ES-I3 (cell line): ENCODE results near the gene PIK3R5.

Source experiments
- H3K36me3 ChIP-seq: 2 replicates; pipeline ENCODE4 v1.6.1; 2013; ENCODE audit warnings: mild to moderate bottlenecking, low read length, control low read depth, moderate library complexity; ENCODE audit not compliant: insufficient read depth
- H3K4me1 ChIP-seq: 2 replicates; pipeline ENCODE4 v1.6.1; 2013; ENCODE audit warnings: mild to moderate bottlenecking, control low read depth, low read length; ENCODE audit not compliant: insufficient read depth
- H3K9ac ChIP-seq: 2 replicates; pipeline ENCODE4 v1.6.1; 2013; ENCODE audit warnings: low read depth, mild to moderate bottlenecking, low read length, moderate library complexity
- H3K9me3 ChIP-seq: 2 replicates; pipeline ENCODE4 v1.6.1; 2013; ENCODE audit warnings: mild to moderate bottlenecking, low read length, moderate library complexity; ENCODE audit not compliant: control insufficient read depth, insufficient read depth

PIK3R5 gene, protein sequence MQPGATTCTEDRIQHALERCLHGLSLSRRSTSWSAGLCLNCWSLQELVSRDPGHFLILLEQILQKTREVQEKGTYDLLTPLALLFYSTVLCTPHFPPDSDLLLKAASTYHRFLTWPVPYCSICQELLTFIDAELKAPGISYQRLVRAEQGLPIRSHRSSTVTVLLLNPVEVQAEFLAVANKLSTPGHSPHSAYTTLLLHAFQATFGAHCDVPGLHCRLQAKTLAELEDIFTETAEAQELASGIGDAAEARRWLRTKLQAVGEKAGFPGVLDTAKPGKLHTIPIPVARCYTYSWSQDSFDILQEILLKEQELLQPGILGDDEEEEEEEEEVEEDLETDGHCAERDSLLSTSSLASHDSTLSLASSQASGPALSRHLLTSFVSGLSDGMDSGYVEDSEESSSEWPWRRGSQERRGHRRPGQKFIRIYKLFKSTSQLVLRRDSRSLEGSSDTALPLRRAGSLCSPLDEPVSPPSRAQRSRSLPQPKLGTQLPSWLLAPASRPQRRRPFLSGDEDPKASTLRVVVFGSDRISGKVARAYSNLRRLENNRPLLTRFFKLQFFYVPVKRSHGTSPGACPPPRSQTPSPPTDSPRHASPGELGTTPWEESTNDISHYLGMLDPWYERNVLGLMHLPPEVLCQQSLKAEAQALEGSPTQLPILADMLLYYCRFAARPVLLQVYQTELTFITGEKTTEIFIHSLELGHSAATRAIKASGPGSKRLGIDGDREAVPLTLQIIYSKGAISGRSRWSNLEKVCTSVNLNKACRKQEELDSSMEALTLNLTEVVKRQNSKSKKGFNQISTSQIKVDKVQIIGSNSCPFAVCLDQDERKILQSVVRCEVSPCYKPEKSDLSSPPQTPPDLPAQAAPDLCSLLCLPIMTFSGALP

DNA sequence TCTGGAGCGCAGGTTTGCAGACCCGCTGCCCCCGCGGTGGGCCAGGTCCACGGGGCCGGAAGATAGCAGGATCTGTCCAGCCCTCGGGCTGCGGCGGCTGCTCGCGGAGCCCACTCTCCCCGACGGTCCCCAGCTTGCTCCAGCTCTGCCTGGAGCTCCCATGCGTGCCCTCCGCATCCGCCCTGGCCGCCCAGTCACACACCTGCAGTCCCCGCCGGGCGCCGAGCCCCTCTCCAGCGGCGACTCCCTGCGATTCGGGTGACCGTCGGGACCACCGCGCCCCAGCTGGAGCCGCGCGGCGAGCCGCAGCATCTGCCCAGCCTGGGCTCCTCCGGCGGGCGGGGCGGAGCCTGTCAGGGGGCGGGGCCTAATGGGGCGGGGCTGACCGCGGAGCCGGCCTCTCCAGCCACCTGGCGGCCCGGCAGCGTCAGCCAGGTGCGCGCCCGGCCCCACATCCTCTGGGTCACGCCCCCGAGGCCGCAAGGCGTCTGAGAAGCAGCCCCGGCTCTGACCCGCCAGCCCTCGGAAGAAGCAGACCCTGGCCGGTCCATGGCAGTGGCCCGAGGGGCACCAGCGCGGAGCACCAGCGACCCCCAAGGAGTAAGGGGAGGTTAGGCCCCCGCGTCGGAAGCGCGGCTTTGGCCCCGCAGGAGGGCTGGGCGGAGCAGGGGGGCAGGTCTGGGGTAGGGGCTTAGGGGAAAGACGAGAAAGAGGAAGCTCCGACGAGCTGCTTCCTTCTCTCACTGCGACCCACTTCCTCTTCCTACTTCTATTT lies at the start of gene PIK3R5:
PIK3R5 (minus strand) TSS at position 314 of the 775 bp plus-strand sequence. CDS start 54,213 bp downstream, outside the sequence.
- H3K9ac ChIP-seq: peak within 1 kb of the TSS; percentile 80
- H3K4me1 ChIP-seq: no peaks in the 10 kb centered on the region
- H3K9me3 ChIP-seq: no peaks in the 10 kb centered on the region; the same call in 1 of the 2 replicates
- H3K36me3 ChIP-seq: no peaks in the 10 kb centered on the region

DNA sequence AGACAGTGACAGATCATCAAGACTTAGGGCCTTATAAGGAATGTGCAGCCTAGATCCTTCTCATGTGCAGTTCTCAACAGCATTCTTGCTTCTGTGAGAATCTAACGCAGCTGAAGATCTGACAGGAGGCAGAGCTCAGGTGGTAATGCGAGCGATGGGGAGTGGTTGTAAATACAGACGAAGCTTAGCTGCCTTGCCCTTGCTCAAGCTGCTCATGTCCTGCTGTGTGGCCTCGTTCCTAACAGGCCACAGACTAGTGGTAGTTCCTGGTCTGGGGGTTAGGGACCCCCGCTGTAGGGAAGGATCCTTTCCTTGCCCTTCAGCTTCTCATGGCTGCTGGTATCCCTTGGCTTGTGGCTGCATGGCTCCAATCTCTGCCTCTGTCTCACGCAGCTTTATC lies 45.5 kb upstream of the PIK3R5 start:
- H3K9me3 ChIP-seq: no peaks in the 10 kb centered on the region

DNA sequence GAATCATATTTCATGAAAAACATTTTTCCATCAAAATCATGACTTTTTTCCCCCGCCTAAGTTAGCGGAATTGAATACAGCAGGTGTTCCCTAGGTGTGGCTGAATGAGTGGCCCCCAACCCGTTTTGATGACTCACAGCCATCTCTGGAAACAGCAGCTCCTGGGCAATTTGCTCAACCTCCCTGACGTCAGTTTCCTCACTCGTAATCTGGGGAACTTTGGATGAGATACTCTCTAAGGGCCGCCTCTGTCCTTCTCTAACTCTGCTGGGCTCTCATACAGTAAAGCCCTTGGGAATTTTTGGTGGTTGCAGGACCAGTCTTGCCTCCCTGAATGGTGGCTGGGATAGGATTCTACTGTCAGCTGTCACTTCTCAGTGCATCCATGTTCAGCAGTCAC lies 44.2 kb upstream of the PIK3R5 start:
- H3K4me1 ChIP-seq: peaks cover under 1% of the 10 kb centered on the region; the same call in 1 of the 2 replicates
- no peak overlapping the region for H3K9ac ChIP-seq
- no peaks in the 10 kb centered on the region for H3K36me3 ChIP-seq
- peaks cover 8% of the 10 kb centered on the region; the same call in 1 of the 2 replicates for H3K9me3 ChIP-seq

More for the DNA sequence above, 45.5 kb upstream of the PIK3R5 start:
- Histone ChIP-seq H3K4me1 (no peaks in the 10 kb centered on the region), H3K36me3 (no peaks in the 10 kb centered on the region), H3K9ac (no peak overlapping the region)

DNA sequence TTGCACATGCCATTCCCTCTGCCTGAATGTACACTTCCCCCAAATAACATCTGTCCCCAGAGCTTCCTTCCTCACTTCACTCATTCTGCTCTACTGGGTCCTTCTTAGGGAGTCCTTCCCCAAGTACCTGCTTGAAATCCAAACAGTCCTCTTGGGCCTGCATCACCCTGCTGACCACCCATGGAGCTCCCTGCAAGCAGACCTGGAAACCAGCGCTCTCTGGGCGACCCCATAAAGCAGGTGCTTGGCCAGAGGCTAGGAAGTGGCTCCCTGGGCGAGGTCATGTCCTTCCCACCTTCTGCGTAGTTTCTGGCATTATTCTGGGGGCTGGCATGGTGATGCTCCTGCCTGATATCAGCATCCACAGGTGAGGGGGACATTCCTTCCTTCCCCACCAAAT lies 43.6 kb upstream of the PIK3R5 start:
- Histone ChIP-seq H3K9me3 (peaks cover 8% of the 10 kb centered on the region; the same call in 1 of the 2 replicates), H3K4me1 (peaks cover 3% of the 10 kb centered on the region; the same call in 1 of the 2 replicates), H3K36me3 (no peaks in the 10 kb centered on the region), H3K9ac (no peak overlapping the region)

DNA sequence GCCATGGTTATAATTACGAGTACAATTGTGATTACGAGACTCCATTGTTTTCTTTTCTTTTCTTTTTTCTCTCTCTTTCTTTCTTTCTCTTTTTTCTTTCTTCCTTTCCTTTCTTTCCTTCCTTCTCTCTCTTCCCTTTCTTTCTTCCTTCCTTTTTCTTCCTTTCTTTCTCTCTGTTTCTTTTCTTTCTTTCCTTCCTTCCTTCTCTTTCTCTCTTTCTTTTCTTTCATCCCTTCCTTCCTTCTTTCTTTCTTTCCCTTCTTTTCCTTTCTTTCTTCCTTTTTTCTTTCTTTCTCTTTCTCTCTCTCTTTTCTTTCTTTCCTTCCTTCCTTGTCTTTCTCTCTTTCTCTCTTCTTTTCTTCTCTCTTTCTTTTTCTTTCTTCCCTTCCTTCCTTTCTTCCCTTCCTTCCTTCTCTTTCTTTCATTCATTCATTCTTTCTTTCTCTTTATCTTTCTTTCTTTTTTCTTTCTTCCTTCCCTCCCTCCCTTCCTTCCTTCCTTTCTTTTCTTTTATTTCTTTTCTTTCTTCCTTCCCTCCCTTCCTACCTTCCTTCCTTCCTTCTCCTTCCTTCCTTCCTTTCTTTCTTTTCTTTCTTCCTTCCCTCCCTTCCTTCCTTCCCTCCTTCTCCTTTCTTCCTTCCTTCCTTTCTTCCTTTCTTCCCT lies 41.7 kb upstream of the PIK3R5 start:
- Histone ChIP-seq H3K9ac (no peak overlapping the region), H3K36me3 (no peaks in the 10 kb centered on the region), H3K4me1 (peaks cover 3% of the 10 kb centered on the region; the same call in 1 of the 2 replicates), H3K9me3 (peaks cover 8% of the 10 kb centered on the region)

DNA sequence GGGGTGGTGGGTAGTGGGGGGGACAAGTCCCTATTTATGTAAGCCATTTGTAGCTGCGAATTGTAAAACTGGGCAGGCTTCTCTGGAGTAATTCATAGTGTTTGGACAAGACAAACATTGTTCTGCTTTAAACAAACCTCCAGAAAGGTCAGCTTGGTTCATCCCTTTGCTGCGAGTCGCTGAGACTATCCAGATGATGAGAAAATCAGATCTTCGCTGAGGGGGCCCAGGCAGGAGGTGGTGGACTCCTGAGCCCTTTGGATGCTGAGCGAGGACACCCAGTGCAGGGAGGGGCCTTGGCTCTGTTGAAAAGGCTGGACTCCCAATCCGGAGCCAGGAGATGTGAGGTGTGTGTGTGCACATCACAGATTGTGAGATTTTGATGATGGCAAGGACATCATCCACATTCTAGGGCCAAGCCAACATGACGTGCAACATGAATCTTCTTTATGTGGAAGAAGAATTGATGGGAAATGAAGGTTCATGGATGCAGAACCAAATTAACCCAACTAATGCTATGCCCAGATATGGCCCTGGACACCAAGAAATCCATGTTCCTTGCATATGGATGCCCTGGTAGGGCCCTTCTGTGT lies 40.8 kb upstream of the PIK3R5 start:
- Histone ChIP-seq H3K9me3 (peaks cover 8% of the 10 kb centered on the region), H3K36me3 (no peaks in the 10 kb centered on the region), H3K9ac (no peak overlapping the region), H3K4me1 (peaks cover 3% of the 10 kb centered on the region; the same call in 1 of the 2 replicates)

DNA sequence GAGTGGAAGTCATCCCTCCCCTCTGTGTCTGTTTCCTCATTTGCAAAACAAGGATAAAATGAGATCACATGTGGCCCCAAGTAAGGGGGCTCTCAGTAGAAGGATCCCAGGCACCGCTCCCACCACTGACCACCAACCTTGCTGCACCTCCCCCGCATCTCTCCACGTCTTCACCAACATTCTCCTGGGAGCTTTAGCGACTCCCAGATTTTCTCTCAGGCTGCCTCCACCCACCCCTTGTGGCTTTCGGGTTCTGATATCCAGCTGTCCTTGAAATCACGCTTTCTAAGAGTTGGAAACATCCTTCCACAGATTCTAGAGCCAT lies 39.4 kb upstream of the PIK3R5 start:
- Histone ChIP-seq H3K9ac (no peak overlapping the region; the same call in 1 of the 2 replicates), H3K9me3 (peaks cover 8% of the 10 kb centered on the region)

DNA sequence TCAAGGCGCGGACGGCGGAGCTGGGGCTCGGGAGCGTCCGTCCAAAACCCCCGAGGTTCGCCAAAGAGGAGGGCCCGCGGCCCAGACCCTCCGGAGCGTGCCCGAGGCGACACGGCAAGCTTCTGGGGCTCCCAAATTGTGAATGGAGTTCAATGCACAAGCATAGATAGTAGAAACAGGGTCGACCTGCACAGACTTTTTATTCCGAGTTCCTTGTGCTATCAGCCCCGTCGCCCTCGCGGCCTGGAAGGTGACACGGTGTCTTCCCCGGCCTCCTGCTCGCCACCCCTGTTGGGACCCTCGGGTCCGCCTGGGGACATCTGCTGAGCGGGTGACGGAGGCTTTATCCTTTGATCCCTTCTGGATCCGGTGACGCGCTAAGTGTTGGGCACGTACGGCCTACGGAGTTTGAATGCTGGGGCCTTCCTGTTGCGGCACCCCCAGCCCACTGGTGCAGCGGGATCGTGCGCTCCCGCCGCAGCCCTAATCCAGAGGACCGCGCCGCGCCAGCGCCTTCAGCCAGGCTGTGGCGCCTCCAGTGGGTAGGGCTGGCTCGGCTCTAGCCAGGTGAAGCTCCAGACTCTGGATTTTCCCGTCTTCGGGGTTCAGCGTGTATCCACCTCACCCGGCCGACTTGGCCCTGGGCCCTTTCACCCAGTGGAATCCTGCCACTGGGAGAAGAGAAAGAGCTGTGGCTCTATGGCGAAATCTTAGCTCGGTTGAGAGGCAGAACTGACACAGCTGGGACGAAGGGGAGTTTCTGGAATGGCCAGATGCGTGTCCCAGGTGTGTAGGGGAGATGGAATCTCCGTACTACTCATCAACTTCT lies 38.8 kb upstream of the PIK3R5 start:
- peak overlapping the region; percentile 50; the same call in 1 of the 2 replicates for H3K9ac ChIP-seq

More for the DNA sequence above, 39.4 kb upstream of the PIK3R5 start:
- Histone ChIP-seq H3K36me3 (no peaks in the 10 kb centered on the region), H3K4me1 (peaks cover 3% of the 10 kb centered on the region; the same call in 1 of the 2 replicates)

DNA sequence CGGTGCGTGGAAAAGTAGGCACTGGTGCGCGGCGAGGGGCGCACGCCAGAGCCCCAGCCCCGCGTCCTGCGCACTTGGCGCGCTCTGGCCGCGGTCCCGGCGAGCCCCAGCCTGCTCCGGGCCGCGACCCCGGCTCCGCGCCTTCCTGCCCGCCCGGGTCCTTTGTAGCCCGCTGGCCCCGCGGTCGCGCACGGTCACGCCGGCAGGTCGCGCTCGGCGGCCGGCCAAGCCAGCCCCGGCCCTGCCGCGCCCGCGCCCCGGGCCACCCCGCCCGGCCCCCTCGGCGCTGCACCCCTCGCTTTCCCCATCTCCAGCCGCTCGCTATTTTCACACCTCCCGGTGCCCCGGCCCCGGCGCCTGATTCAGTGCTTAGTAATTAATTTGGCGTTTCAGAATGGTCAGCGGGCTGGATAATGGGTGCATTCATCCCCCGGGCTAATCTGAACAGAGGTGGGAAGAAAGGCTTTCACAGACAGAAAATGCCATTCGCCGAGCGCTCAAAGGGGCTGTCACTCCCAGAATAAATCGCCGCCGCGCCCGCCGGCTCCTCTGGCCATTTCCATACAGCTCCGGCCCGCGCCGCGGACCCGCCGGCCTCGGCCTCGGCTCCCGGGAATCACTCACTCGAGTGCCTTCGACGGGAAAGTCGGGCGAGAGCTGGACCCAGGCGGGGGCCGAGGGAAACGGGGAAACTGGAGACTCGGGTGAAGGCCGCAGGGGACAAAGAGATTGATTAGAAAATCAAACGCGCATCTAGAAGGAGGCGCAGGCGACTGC lies 38.0 kb upstream of the PIK3R5 start:
- H3K4me1 ChIP-seq: peaks cover 3% of the 10 kb centered on the region; the same call in 1 of the 2 replicates
- no peaks in the 10 kb centered on the region for H3K36me3 ChIP-seq
- H3K9me3 ChIP-seq: peaks cover 8% of the 10 kb centered on the region
- H3K9ac ChIP-seq: peak overlapping the region; percentile 50; the same call in 1 of the 2 replicates

More for the DNA sequence above, 38.8 kb upstream of the PIK3R5 start:
- H3K9me3 ChIP-seq: peaks cover 8% of the 10 kb centered on the region
- H3K36me3 ChIP-seq: no peaks in the 10 kb centered on the region
- peaks cover 3% of the 10 kb centered on the region; the same call in 1 of the 2 replicates for H3K4me1 ChIP-seq

DNA sequence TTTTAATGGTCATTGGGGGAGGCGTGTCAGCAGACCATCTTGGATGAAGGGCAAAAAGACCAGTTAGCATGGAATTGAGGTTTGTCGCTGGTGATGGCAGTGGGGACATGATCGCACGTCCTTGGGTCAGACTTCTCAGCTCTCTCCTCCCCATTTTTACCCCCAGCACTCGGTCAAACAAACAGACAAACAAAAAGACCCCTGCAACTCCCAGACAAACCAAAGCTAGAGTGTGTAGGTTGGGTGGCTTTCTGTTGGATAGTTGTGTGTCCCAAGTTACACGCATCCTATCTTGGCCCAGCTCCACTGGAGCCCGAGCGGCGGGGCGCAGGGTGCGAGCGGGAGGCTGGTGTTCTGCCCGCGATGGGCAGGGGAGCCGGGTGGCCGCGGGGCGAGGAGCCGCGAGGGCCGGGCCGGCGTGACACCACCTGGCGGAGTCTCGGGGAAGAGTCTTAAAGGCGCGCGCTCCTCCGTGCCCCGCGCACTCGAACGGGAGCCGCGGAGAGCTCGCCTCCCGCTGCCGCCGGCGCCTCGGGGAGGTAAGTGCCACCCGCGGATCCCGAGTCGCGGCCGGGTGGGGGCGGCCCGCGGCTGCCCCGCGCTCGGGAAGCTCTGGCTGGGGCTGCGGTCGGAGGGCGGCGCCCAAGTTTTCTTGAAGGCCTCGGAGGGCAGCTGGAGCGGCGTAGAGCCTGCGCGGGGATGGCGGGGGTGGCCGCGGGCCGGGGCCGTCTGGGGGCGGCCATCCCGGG lies 37.3 kb upstream of the PIK3R5 start:
- H3K9ac ChIP-seq: peak overlapping the region; percentile 50; the same call in 1 of the 2 replicates
- H3K9me3 ChIP-seq: peaks cover 8% of the 10 kb centered on the region
- peaks cover 3% of the 10 kb centered on the region; the same call in 1 of the 2 replicates for H3K4me1 ChIP-seq
- no peaks in the 10 kb centered on the region for H3K36me3 ChIP-seq

DNA sequence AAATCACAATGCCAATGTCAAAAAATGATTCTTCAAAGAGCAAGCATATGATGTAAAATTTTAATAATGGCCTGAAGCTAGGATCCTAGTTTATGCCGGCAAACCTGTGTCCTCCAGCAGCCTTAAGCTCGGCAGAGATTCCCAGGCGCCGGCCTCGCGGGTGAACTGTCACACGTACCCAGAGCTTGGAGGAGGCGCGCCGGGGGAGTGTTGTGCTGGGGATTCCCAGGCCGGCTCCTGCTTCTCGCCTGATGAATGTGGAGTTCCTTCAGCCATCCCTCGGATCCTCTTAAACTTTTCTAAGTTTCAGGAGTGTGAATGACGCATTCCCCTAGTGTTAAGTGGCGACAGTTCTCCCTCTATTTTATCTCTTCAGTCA lies 36.7 kb upstream of the PIK3R5 start:
- Histone ChIP-seq H3K9ac (peak overlapping the region; percentile 50; the same call in 1 of the 2 replicates), H3K9me3 (peaks cover 8% of the 10 kb centered on the region)

More for the DNA sequence above, 36.7 kb upstream of the PIK3R5 start:
- peaks cover 3% of the 10 kb centered on the region; the same call in 1 of the 2 replicates for H3K4me1 ChIP-seq
- H3K36me3 ChIP-seq: no peaks in the 10 kb centered on the region
